KMS-11 (cell line): Measurements from ENCODE around the gene HSD17B2.

ENCODE experiments used
- H2AFZ ChIP-seq: fragments of 200-600 bp; sonication (generic); 2 replicates; pipeline ENCODE4 v1.6.1; 2016; ENCODE audit warnings: antibody characterized with exemption, mixed run types, low read depth
- H3K27ac ChIP-seq: fragments of 200-600 bp; sonication (generic); 2 replicates; pipeline ENCODE4 v1.6.1; 2016; ENCODE audit warnings: mild to moderate bottlenecking, mixed run types
- H3K27me3 ChIP-seq: fragments of 200-600 bp; sonication (generic); 2 replicates; pipeline ENCODE4 v1.6.1; 2017; ENCODE audit warnings: mild to moderate bottlenecking, low read depth, mixed run types, moderate library complexity; ENCODE audit not compliant: insufficient read depth
- H3K36me3 ChIP-seq: fragments of 200-600 bp; sonication (generic); 2 replicates; pipeline ENCODE4 v1.6.1; 2017; ENCODE audit warnings: mild to moderate bottlenecking, mixed run types; ENCODE audit not compliant: insufficient read depth
- H3K4me1 ChIP-seq: fragments of 200-600 bp; sonication (generic); 2 replicates; pipeline ENCODE4 v1.6.1; 2016; ENCODE audit warnings: mild to moderate bottlenecking, low read depth, mixed run types; ENCODE audit not compliant: poor library complexity, severe bottlenecking
- H3K4me2 ChIP-seq: fragments of 200-600 bp; sonication (generic); 2 replicates; pipeline ENCODE4 v1.7.0; 2016; ENCODE audit warnings: mild to moderate bottlenecking, mixed run types
- H3K4me3 ChIP-seq: fragments of 200-600 bp; sonication (generic); IDR thresholded peaks from 2 replicates; pipeline ENCODE4 v1.6.1; 2017; ENCODE audit warnings: low read depth, low read length, mixed read lengths; ENCODE audit not compliant: insufficient read depth
- H3K79me2 ChIP-seq: fragments of 200-600 bp; sonication (generic); 2 replicates; pipeline ENCODE4 v1.6.1; 2016; ENCODE audit warnings: low read depth, mixed run types; ENCODE audit not compliant: insufficient read depth
- H3K9ac ChIP-seq: fragments of 200-600 bp; sonication (generic); 2 replicates; pipeline ENCODE4 v1.6.1; 2016; ENCODE audit warnings: mild to moderate bottlenecking, mixed run types
- H4K20me1 ChIP-seq: fragments of 200-600 bp; sonication (generic); 2 replicates; pipeline ENCODE4 v1.6.1; 2016; ENCODE audit warnings: mild to moderate bottlenecking, mixed run types; ENCODE audit not compliant: insufficient read depth
- TF ChIP-seq, protein P1 (sequence below): fragments of 200-600 bp; sonication (generic); conservative IDR thresholded peaks from 2 replicates; pipeline ENCODE4 v1.6.1; 2017; ENCODE audit warnings: low read depth, mild to moderate bottlenecking, antibody characterized with exemption, low read length, moderate library complexity, mixed read lengths

Gene HSD17B2

DNA sequence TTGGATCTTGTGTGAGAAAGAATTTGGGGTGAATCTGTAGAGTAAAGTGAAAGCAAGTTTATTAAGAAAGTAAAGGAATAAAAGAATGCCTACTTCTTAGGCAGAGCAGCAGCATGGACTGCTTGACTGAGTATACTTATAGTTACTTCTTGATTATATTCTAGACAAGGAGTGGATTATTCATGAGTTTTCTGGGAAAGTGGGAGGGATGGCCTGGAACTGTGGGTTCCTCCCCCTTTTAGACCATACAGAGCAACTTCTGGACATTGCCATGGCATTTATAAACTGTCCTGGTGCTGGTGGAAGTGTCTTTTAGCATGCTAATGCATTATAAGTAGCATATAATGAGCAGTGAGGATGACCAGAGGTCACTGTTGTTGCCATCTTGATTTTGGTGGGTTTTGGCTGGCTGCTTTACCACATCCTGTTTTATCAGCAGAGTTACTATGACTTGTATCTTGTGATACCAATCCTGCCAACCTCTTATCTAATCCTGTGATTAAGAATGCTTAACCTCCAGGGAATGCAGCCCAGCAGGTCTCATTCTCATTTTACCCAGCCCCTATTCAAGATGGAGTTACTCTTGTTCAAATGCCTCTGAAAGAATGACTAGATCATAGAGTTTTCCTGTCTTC lies 58.7 kb downstream of the HSD17B2 start:
- no peaks in the 10 kb centered on the region for H3K27me3 ChIP-seq
- no peaks in the 10 kb centered on the region for H4K20me1 ChIP-seq
- H3K27ac ChIP-seq = no peak overlapping the region
- H3K4me3 ChIP-seq = no peak overlapping the region
- TF ChIP-seq, protein P1, sequence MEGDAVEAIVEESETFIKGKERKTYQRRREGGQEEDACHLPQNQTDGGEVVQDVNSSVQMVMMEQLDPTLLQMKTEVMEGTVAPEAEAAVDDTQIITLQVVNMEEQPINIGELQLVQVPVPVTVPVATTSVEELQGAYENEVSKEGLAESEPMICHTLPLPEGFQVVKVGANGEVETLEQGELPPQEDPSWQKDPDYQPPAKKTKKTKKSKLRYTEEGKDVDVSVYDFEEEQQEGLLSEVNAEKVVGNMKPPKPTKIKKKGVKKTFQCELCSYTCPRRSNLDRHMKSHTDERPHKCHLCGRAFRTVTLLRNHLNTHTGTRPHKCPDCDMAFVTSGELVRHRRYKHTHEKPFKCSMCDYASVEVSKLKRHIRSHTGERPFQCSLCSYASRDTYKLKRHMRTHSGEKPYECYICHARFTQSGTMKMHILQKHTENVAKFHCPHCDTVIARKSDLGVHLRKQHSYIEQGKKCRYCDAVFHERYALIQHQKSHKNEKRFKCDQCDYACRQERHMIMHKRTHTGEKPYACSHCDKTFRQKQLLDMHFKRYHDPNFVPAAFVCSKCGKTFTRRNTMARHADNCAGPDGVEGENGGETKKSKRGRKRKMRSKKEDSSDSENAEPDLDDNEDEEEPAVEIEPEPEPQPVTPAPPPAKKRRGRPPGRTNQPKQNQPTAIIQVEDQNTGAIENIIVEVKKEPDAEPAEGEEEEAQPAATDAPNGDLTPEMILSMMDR = no peak
- no peaks in the 10 kb centered on the region for H3K4me1 ChIP-seq
- H2AFZ ChIP-seq = no peak overlapping the region
- H3K36me3 ChIP-seq = no peaks in the 10 kb centered on the region
- H3K4me2 ChIP-seq = no peak overlapping the region
- no peak overlapping the region for H3K9ac ChIP-seq
- H3K79me2 ChIP-seq = no peaks in the 10 kb centered on the region

DNA sequence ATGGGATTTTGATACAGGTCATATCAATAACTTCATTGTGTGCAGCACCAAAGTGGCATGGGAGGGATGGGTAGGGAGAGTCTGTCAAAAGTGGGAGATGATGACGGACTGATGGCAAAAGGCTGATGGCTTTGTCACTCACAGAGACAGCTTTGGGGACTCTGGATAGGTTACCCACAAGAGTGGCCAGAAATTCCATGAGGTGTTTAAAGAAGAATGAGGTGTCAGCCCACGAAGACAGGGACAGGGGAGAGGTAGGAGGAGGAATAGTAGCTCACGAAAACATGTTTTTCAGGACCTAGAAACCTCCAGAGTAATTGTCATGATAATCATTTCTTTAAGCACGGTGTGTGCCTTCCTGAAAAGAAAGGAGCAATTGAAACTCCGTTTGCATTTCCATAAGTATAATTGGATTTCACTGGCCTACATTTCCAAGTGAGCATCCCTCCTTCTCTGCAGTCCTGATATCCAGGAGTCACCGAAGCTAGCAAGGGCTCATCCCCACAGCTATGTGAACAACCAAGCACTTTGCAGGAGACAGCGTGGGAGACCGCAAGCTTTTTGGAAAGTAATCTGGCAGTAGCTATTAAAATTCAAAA lies 60.0 kb downstream of the HSD17B2 start:
- no peak overlapping the region for H3K27ac ChIP-seq
- no peaks in the 10 kb centered on the region for H3K4me1 ChIP-seq
- H3K9ac ChIP-seq = no peak overlapping the region

DNA sequence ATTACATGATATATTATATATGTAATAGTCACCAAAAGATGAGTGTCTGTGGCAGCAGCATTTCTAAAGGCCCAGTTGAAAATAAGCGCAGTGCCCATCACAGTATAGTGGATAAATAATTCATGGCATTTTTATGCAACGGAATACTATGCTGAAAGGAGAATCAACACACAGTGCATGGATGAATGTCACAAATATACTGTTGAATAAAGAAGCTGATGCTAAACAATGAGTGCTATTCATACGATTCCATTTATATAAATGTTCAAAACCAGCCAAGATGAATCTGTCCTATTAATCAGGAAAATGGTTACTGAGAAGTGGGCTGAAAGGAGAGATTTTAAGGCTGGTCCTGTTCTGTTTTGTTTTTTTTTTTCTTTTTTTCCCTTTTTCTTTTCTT lies 61.6 kb downstream of the HSD17B2 start:
- H3K27ac ChIP-seq = no peak overlapping the region
- no peak overlapping the region for H3K4me3 ChIP-seq
- H3K4me1 ChIP-seq = no peaks in the 10 kb centered on the region
- H2AFZ ChIP-seq = no peak overlapping the region
- H3K79me2 ChIP-seq = no peaks in the 10 kb centered on the region
- H4K20me1 ChIP-seq = no peaks in the 10 kb centered on the region
- TF ChIP-seq, protein P1 = no peak
- no peaks in the 10 kb centered on the region for H3K36me3 ChIP-seq
- no peaks in the 10 kb centered on the region for H3K27me3 ChIP-seq
- no peak overlapping the region for H3K4me2 ChIP-seq
- no peak overlapping the region for H3K9ac ChIP-seq

More for the DNA sequence above, 60.0 kb downstream of the HSD17B2 start:
- no peaks in the 10 kb centered on the region for H3K36me3 ChIP-seq
- no peaks in the 10 kb centered on the region for H3K27me3 ChIP-seq
- no peak overlapping the region for H2AFZ ChIP-seq
- no peaks in the 10 kb centered on the region for H3K79me2 ChIP-seq
- H3K4me2 ChIP-seq = no peak overlapping the region
- TF ChIP-seq, protein P1 = no peak
- no peak overlapping the region for H3K4me3 ChIP-seq
- no peaks in the 10 kb centered on the region for H4K20me1 ChIP-seq

DNA sequence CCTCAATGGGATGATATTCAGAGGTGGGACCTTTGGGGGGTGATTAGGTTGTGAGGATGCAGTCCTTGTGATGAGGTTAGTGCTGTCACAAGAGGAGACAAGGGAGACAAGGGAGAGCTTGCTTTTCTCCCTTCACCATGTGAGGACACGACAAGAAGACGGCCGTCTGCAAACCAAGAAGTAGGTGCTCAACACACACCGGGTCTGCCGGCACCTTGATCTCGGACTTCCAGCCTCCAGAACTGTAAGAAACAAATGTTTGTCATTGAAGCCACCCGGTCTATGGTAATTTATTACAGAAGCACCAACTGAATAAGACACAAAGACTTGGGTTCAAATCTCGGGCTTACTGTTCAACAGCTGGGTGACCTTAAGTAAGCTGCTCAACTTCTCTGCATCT lies 70.1 kb downstream of the HSD17B2 start:
- Histone ChIP-seq H3K36me3 (no peaks in the 10 kb centered on the region), H3K4me2 (no peak overlapping the region), H4K20me1 (no peaks in the 10 kb centered on the region), H3K27me3 (no peaks in the 10 kb centered on the region), H3K27ac (no peak overlapping the region), H3K4me1 (no peaks in the 10 kb centered on the region), H2AFZ (no peak overlapping the region), H3K79me2 (no peaks in the 10 kb centered on the region), H3K4me3 (no peak overlapping the region), H3K9ac (no peak overlapping the region)
- TF ChIP-seq, protein P1 = no peak
